Epidermal melanocyte (primary cell): Measurements from ENCODE around the gene ABL1.

Source experiments
- DNase-seq: peaks from one replicate; pipeline ENCODE4 v3.0.0; 2011; ENCODE audit warnings: low spot score; ENCODE audit not compliant: insufficient read length

ABL1 gene

GRCh38 chr9:130824643-130825350, 10.3 kb upstream of the ABL1 start:
- DNase-seq = peak; percentile 72

- no peak for DNase-seq
These were observed 9.8 kb upstream of the ABL1 start for GRCh38 chr9:130825351-130825651.

- no peak for DNase-seq
These were observed 9.2 kb upstream of the ABL1 start for GRCh38 chr9:130825809-130826208.

- DNase-seq = no peak
These were observed 5.3 kb upstream of the ABL1 start for GRCh38 chr9:130829762-130830161.

- DNase-seq = no peak
These were observed 4.8 kb upstream of the ABL1 start for GRCh38 chr9:130830231-130830760.

- no peak for DNase-seq
These were observed 4.0 kb upstream of the ABL1 start for GRCh38 chr9:130831077-130831476.

GRCh38 chr9:130833031-130833990, 1.7 kb upstream of the ABL1 start:
- no peak for DNase-seq

- peak; percentile 24 for DNase-seq
These were observed 616 bp downstream of the ABL1 start for GRCh38 chr9:130835441-130836298.

GRCh38 chr9:130837002-130837511, 2.0 kb downstream of the ABL1 start:
- DNase-seq = peak; percentile 54

GRCh38 chr9:130837643-130838042, 2.6 kb downstream of the ABL1 start:
- DNase-seq = no peak

- no peak for DNase-seq
These were observed 4.4 kb downstream of the ABL1 start for GRCh38 chr9:130839132-130840111.

- no peak for DNase-seq
These were observed 7.5 kb downstream of the ABL1 start for GRCh38 chr9:130842545-130842944.

GRCh38 chr9:130843049-130843908, 8.2 kb downstream of the ABL1 start:
- no peak for DNase-seq

- no peak for DNase-seq
These were observed 9.0 kb downstream of the ABL1 start for GRCh38 chr9:130844044-130844451.

GRCh38 chr9:130845254-130845653, 10.2 kb downstream of the ABL1 start:
- DNase-seq = no peak

- DNase-seq = peak; percentile 40
These were observed 10.9 kb downstream of the ABL1 start for GRCh38 chr9:130845901-130846481.

- no peak for DNase-seq
These were observed 11.6 kb downstream of the ABL1 start for GRCh38 chr9:130846487-130847305.
